Measurements from ENCODE around the gene TMEM178B. TPM values are rescaled to one million over a fixed set of nuclear protein-coding genes. Genes with fewer than 3 reads are reported as not detected.

Gene TMEM178B
- total RNA-seq, 2 donors from 2014 or later, result 0.92 to 0.95 TPM

- DNase-seq (ENCODE audit: low spot score) (no peak), ATAC-seq (ENCODE audit: insufficient number of reproducible peaks, low FRiP score, low read depth) (no peak)
- TF ChIP-seq CTCF (IDR thresholded peaks at IDR 0.05), result no peak
Measured at GRCh38 chr7:141431140-141431479, 357.2 kb downstream of the TMEM178B start.

DNA sequence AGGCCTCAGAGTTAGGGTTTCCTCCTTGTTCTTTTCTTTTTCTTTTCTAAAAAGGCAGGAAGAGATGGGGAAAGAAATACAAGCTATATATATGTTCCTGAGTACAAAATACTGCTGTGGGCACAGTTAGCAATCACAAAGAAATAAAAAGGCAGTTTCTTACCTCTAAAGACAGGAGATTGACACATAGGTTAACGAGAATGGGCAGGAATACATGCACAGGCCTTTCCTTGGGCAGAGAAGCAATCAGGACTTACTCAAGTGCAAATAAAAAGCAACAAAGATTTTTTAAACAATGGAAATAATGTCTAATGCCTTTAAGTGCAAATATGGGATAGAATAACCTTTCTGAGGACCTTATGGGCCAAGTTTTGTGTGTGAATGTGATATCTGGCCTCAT lies 357.8 kb downstream of the TMEM178B start:
- Histone ChIP-seq H3K27ac (no peak overlapping the region), H3K36me3 (no peaks in the 10 kb centered on the region), H3K4me1 (ENCODE audit: control insufficient read depth in 1 of 2, low read depth in 2 of 2) (no peaks in the 10 kb centered on the region), H3K4me3 (no peak overlapping the region), H3K9me3 (peaks cover 4% of the 10 kb centered on the region), H3K27me3 (replicated peaks; ENCODE audit: insufficient read depth) (no peaks in the 10 kb centered on the region)
- ATAC-seq (ENCODE audit: insufficient number of reproducible peaks, low FRiP score, low read depth) (no peak), DNase-seq (ENCODE audit: low spot score) (no peak)
- TF ChIP-seq CTCF (IDR thresholded peaks at IDR 0.05), result no peak

More at GRCh38 chr7:141431140-141431479, 357.2 kb downstream of the TMEM178B start:
- H3K9me3 ChIP-seq, result peaks cover 4% of the 10 kb centered on the region
- no peaks in the 10 kb centered on the region for H3K4me1 ChIP-seq (ENCODE audit: control insufficient read depth in 1 of 2, low read depth in 2 of 2)
- no peaks in the 10 kb centered on the region for H3K36me3 ChIP-seq
- no peaks in the 10 kb centered on the region for H3K27me3 ChIP-seq (replicated peaks; ENCODE audit: insufficient read depth)
- no peak overlapping the region for H3K27ac ChIP-seq
- no peak overlapping the region for H3K4me3 ChIP-seq

DNA sequence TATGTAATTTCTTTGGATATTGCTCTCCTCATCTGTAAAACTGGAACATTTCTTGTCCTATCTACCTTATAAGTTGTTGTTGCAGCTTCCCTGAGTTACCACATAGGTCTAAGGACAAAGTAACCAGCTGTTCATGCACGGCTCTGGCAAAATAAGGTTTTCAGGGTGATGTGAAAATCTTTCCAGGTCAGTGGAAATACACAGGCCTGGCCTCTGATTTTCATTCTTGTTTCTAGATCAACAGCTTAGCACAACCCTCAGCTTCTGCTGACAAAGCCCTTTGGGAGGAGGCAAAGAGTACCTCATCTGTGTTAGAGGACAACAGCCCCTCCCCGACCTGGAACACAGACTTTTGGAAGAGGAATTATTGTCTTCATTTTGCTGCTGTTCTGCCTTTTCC lies 359.8 kb downstream of the TMEM178B start:
- Histone ChIP-seq H3K4me3 (no peak overlapping the region), H3K36me3 (no peaks in the 10 kb centered on the region), H3K27me3 (replicated peaks; ENCODE audit: insufficient read depth) (no peaks in the 10 kb centered on the region), H3K9me3 (no peaks in the 10 kb centered on the region), H3K4me1 (ENCODE audit: control insufficient read depth in 1 of 2, low read depth in 2 of 2) (no peaks in the 10 kb centered on the region), H3K27ac (no peak overlapping the region)
- no peak for TF ChIP-seq CTCF (IDR thresholded peaks at IDR 0.05)
- DNase-seq (ENCODE audit: low spot score), result no peak
- no peak for ATAC-seq (ENCODE audit: insufficient number of reproducible peaks, low FRiP score, low read depth)

DNA sequence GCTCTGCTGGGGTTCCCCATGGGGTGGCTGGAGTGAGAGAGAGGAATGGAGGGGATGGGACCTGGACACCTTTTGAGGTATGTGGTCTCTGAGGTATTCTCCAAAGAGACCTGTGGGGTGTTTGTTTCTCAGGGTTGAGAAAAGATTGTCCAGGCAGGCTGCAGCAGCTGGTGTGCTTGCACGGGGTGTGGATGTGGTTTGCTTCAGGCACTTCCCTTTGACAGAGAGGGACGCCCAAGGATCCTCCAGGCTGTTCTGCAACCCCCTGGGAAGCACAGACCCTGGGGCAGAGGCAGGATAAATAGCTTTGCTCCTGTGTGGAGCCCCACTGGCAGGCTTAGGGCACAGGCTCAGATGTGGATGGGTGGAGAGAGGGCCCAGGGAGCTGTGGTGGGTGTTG lies 362.3 kb downstream of the TMEM178B start:
- H3K4me3 ChIP-seq, result no peak overlapping the region
- no peaks in the 10 kb centered on the region for H3K27me3 ChIP-seq (replicated peaks; ENCODE audit: insufficient read depth)
- TF ChIP-seq CTCF (IDR thresholded peaks at IDR 0.05), result no peak
- no peaks in the 10 kb centered on the region for H3K36me3 ChIP-seq
- H3K4me1 ChIP-seq (ENCODE audit: control insufficient read depth in 1 of 2, low read depth in 2 of 2), result no peaks in the 10 kb centered on the region
- ATAC-seq (ENCODE audit: insufficient number of reproducible peaks, low FRiP score, low read depth) (no peak), DNase-seq (ENCODE audit: low spot score) (no peak)
- no peak overlapping the region for H3K27ac ChIP-seq
- no peaks in the 10 kb centered on the region for H3K9me3 ChIP-seq

DNA sequence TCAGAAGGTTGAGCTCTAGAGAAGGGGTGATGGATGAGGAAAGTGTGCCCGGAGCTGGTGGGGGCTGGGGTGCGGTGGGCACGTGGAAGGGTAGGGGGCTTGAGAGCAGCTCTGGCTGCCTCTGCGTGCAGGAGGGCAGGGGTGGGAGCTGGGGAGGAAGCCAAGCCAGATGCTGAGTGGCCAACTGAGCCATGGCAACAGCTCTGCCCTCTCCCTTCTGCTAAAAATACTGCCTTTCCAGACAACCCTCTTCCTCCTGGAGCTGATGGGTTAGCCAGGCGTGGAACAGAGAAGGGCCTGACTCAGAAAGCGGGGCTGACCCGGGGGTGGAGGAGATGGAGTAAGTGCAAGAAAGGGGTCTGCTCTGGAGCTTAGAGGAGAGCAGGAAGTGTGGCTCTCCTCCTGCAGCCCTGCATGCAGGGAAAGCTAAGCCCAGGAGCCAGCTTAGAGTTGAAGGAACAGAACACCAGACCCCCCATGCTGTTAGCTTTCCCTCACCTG lies 362.8 kb downstream of the TMEM178B start:
- H3K27ac ChIP-seq, result no peak overlapping the region
- ATAC-seq (ENCODE audit: insufficient number of reproducible peaks, low FRiP score, low read depth) (no peak), DNase-seq (ENCODE audit: low spot score) (no peak)
- no peaks in the 10 kb centered on the region for H3K4me1 ChIP-seq (ENCODE audit: control insufficient read depth in 1 of 2, low read depth in 2 of 2)
- no peaks in the 10 kb centered on the region for H3K9me3 ChIP-seq
- no peak for TF ChIP-seq CTCF (IDR thresholded peaks at IDR 0.05)
- H3K36me3 ChIP-seq, result no peaks in the 10 kb centered on the region
- no peak overlapping the region for H3K4me3 ChIP-seq
- no peaks in the 10 kb centered on the region for H3K27me3 ChIP-seq (replicated peaks; ENCODE audit: insufficient read depth)
